Right lobe of liver (tissue), 6 donors: ENCODE data around the gene C11orf58. TPM values are rescaled to one million over a fixed set of nuclear protein-coding genes. Genes with fewer than 3 reads are reported as not detected.

ENCODE experiments used
- ATAC-seq, 4 donors: fragments of 200-7000 bp; cut with Tn5 transposase; one replicate each; pipeline ENCODE4 v1.9.1; 2020; ENCODE audit warnings: mild to moderate bottlenecking in 4 of 4, moderate library complexity in 4 of 4
- DNase-seq, 3 donors: peaks; one replicate each; pipeline ENCODE4 v3.0.0-alpha.2; 2020
- H3K27ac ChIP-seq, 3 donors: fragments of 200-600 bp; one replicate each; pipeline ENCODE4 v1.8.0; 2022
- H3K27me3 ChIP-seq, 2 donors: fragments of 200-600 bp; one replicate each; pipeline ENCODE4 v1.8.0; 2022
- H3K36me3 ChIP-seq, 4 donors: fragments of 200-600 bp; sonication (generic) in 1 of 4; one replicate each; pipeline versions ENCODE4 v1.5.1 to v1.8.0; 2017 to 2022; ENCODE audit warnings: control low read depth in 1 of 4
- H3K4me1 ChIP-seq, 4 donors: fragments of 200-600 bp; sonication (generic) in 1 of 4; one replicate each; pipeline versions ENCODE4 v1.5.1 to v1.8.0; 2017 to 2022; ENCODE audit warnings: control low read depth in 1 of 4
- H3K4me3 ChIP-seq, 3 donors: fragments of 200-600 bp; one replicate each; pipeline ENCODE4 v1.8.0; 2022
- H3K9me3 ChIP-seq, 4 donors: fragments of 200-600 bp; sonication (generic) in 1 of 4; one replicate each; pipeline versions ENCODE4 v1.5.1 to v1.8.0; 2017 to 2022; ENCODE audit warnings: control low read depth in 1 of 4
- CTCF ChIP-seq, 4 donors: fragments of 200-600 bp in 3 of 4; fragments of 450-650 bp in 1 of 4; IDR thresholded peaks; one replicate each; pipeline versions ENCODE4 v1.5.1 to v1.8.0; 2016 to 2022; ENCODE audit warnings: antibody characterized with exemption in 4 of 4, mild to moderate bottlenecking in 2 of 4
- POLR2A ChIP-seq: fragments of 450-650 bp; IDR thresholded peaks from one replicate; pipeline ENCODE4 v1.6.1; 2017; ENCODE audit warnings: antibody characterized with exemption, mild to moderate bottlenecking
- WGBS: methylation state at CpG from one replicate; pipeline ENCODE4 v1.1.6; 2018; ENCODE audit warnings: low coverage, low lambda C conversion rate; ENCODE audit not compliant: insufficient coverage; ENCODE audit errors: missing lambda C conversion rate; 5-methylcytosine and 5-hydroxymethylcytosine counted together
- intact Hi-C, 2 donors: fragments of 100-400 bp; cut with DNase I; formaldehyde crosslinking; loops; one replicate each; pipeline versions ENCODE4 v1.11.2 to v1.14.1; 2022
- total RNA-seq, 6 experiments: library from RNA; depleted of rRNA in 2 of 6; stranded (reverse); fragments of >200 nt in 2 of 6; fragmentation: NEBNext Ultra II Directional in 3 of 6; extraction: Animal tissue kit (Norgen Biotek cat#: 25700) in 3 of 6; gene quantifications; one replicate each; pipeline versions ENCODE4 v1.1.0 to v1.2.4, GENCODE V29; 2016 to 2023
- donor health status: DM: no; HTN: yes; CAD: no.
- donor health status: DM: no; HTN: no; CAD: no.
- donor health status: DM: no; HTN: no; CAD: no.
- donor health status: DM: no; HTN: yes; CAD: no.
- donor health status: DM: no; HTN: yes; CAD: no.

C11orf58 gene
- total RNA-seq, 6 experiments from 2014 or later = 50.3 to 79.1 (median 56.9) TPM

DNA sequence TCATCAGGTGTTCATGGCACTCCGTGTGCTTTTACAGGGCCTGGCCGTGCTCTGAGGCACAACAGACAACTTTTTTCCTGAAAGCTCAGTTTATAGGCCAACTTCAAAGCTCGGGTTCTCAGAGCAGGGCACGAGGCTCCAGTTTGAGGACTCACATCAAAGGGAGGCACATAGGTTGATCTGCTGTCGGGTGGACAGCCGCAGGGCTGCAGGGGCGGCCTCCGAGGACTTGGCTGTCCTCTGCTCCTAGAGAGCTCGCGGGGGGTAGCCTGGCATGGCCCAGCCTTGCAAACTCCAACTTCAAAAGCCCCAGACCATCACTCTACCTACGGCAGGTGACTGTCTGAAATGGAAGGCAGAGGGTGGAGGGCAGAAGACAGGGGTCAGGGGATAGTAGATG, 31.6 kb downstream of the C11orf58 start:
- TF ChIP-seq POLR2A (no peak), CTCF (IDR thresholded peaks at IDR 0.05) (no peak)
- H3K4me1 ChIP-seq = peaks cover 0 to 13% (median 4%) of the 10 kb centered on the region in 4 donors
- ATAC-seq (no peak), DNase-seq (no peak)
- no peaks in the 10 kb centered on the region for H3K27me3 ChIP-seq
- H3K36me3 ChIP-seq = no peaks in the 10 kb centered on the region
- no peak overlapping the region for H3K4me3 ChIP-seq
- WGBS = 100% methylated on average over 2 of the region's 11 CpGs
- no peaks in the 10 kb centered on the region for H3K9me3 ChIP-seq
- intact Hi-C loops = no loop called here
- no peak overlapping the region for H3K27ac ChIP-seq

- Histone ChIP-seq H3K4me3 (no peak overlapping the region), H3K9me3 (no peaks in the 10 kb centered on the region), H3K36me3 (no peaks in the 10 kb centered on the region), H3K4me1 (peaks cover 0 to 22% (median 9%) of the 10 kb centered on the region in 4 donors), H3K27ac (no peak overlapping the region), H3K27me3 (no peaks in the 10 kb centered on the region)
- intact Hi-C loops = no loop called here
- ATAC-seq (no peak), DNase-seq (no peak)
- TF ChIP-seq CTCF (IDR thresholded peaks at IDR 0.05) (no peak), POLR2A (no peak)
- WGBS = 93% methylated on average over 5 of the region's 12 CpGs
Measured at GRCh38 chr11:16771350-16772140, 33.1 kb downstream of the C11orf58 start.

GRCh38 chr11:16772141-16772512, 33.7 kb downstream of the C11orf58 start:
- Histone ChIP-seq H3K27ac (no peak overlapping the region), H3K36me3 (no peaks in the 10 kb centered on the region), H3K9me3 (no peaks in the 10 kb centered on the region), H3K27me3 (no peaks in the 10 kb centered on the region), H3K4me1 (peaks cover 0 to 22% (median 9%) of the 10 kb centered on the region in 4 donors), H3K4me3 (no peak overlapping the region)
- TF ChIP-seq CTCF (IDR thresholded peaks at IDR 0.05) (no peak), POLR2A (no peak)
- no peak for DNase-seq
- 89% methylated on average over 2 of the region's 2 CpGs for WGBS
- ATAC-seq = no peak
- intact Hi-C loops = no loop called here

DNA sequence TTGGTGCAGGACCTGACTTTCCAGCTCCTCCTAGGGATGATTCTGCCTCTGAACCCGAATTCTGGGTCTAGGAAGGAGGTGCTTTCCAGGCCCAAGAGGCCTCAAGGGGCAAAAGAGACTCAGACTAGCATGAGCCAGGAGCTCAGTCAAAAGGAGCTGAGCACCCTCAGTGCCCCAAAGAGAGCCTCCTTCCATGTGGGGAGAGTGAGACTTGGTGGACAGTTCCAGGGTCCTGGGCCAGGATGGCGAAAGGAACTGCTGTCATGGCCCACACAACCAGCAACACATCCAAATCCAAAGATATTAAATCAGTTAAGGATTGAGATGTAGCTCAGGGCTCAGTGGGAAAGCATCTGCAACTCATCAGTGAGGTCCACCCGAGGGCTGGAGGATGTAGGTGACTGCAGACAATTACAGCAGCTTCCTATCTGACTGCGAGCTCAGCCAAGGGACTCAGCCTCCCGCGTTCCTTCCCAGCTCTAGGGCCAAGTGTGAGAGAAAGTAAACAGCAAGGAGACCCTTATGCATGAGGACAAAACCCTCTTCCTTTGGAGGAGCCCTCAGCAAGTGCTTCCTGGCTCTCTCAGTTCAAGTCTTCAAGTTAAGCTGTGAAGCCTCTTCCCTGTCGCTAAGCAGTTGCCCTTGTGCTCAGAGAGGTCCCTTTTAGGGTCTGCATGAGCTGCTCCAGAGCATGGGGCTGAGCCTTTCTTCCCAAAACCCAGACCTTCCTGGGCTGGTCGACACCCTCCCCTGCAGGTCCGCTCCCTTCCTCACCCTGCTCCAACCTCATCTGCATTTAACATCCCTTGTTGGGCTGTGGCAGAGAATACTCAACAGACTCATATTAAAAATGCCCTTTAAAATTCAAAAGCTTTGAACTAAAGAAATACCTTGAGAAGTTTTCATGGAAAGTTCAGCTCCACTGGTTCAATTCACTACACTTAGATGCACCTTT, 35.8 kb downstream of the C11orf58 start:
- H3K4me1 ChIP-seq = peaks cover 0 to 22% (median 9%) of the 10 kb centered on the region in 4 donors
- 60% methylated on average over 3 of the region's 9 CpGs for whole genome bisulfite sequencing
- no peaks in the 10 kb centered on the region for H3K9me3 ChIP-seq
- no peaks in the 10 kb centered on the region for H3K36me3 ChIP-seq
- TF ChIP-seq CTCF (IDR thresholded peaks at IDR 0.05) = no peak
- no peak for TF ChIP-seq POLR2A
- peak overlapping the region in 1 of 3 donors; percentile 79 for H3K27ac ChIP-seq
- peak overlapping the region in 1 of 3 donors; percentile 34 for H3K4me3 ChIP-seq
- DNase-seq = no peak
- peak in 3 of 4 donors; percentile 12 to 29 (median 15) for ATAC-seq
- intact Hi-C loops = no loop called here
- no peaks in the 10 kb centered on the region for H3K27me3 ChIP-seq
